BE2C (cell line): ENCODE data around the gene SLU7.

Experiments used
- DNase-seq: peaks from one replicate; pipeline ENCODE4 v3.0.0-alpha.2; 2020
- H3K27me3 ChIP-seq: fragments of 250-450 bp; sonication (Bioruptor Pico); 2 replicates; pipeline ENCODE4 v1.5.1; 2020; ENCODE audit warnings: mild to moderate bottlenecking
- H3K36me3 ChIP-seq: fragments of 250-450 bp; sonication (Bioruptor Pico); 2 replicates; pipeline ENCODE4 v1.5.1; 2020; ENCODE audit warnings: mild to moderate bottlenecking
- H3K4me1 ChIP-seq: fragments of 250-450 bp; sonication (Bioruptor Pico); 2 replicates; pipeline ENCODE4 v1.5.1; 2020
- H3K4me3 ChIP-seq: 2 replicates; pipeline ENCODE4 v1.5.1; 2011; ENCODE audit warnings: low read depth, low read length
- H3K9me3 ChIP-seq: fragments of 250-450 bp; sonication (Bioruptor Pico); 2 replicates; pipeline ENCODE4 v1.5.1; 2020
- TF ChIP-seq, protein P1 (sequence below): IDR thresholded peaks from 2 replicates; pipeline ENCODE4 v1.5.1; 2012; ENCODE audit warnings: mild to moderate bottlenecking, low read depth, low read length

Gene SLU7

DNA sequence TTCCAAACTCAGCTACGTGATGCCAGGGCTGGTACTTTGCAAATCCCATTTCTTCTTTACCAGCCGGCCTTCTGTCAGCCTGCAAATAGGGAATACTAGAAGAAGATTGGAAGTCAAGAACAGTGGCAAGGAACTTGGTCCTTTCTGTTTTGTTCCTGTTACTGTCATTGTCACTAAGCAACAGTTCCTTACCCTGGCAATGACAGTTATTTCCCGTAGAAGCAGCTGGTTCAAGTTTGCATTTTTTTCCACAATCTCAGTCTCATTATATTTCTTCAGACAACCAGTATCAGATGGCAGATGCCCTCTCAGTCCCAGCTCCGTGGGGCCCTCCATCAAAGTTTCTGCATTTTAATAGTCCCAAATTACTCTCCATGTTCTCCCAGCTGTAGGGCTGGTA lies 39.4 kb downstream of the SLU7 start:
- Histone ChIP-seq H3K9me3 (no peaks in the 10 kb centered on the region; the same call in 1 of the 2 replicates), H3K27me3 (peaks cover 3% of the 10 kb centered on the region; the same call in 1 of the 2 replicates), H3K4me1 (no peaks in the 10 kb centered on the region), H3K4me3 (no peak overlapping the region), H3K36me3 (no peaks in the 10 kb centered on the region)
- no peak for DNase-seq
- TF ChIP-seq, protein P1, sequence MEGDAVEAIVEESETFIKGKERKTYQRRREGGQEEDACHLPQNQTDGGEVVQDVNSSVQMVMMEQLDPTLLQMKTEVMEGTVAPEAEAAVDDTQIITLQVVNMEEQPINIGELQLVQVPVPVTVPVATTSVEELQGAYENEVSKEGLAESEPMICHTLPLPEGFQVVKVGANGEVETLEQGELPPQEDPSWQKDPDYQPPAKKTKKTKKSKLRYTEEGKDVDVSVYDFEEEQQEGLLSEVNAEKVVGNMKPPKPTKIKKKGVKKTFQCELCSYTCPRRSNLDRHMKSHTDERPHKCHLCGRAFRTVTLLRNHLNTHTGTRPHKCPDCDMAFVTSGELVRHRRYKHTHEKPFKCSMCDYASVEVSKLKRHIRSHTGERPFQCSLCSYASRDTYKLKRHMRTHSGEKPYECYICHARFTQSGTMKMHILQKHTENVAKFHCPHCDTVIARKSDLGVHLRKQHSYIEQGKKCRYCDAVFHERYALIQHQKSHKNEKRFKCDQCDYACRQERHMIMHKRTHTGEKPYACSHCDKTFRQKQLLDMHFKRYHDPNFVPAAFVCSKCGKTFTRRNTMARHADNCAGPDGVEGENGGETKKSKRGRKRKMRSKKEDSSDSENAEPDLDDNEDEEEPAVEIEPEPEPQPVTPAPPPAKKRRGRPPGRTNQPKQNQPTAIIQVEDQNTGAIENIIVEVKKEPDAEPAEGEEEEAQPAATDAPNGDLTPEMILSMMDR = no peak

DNA sequence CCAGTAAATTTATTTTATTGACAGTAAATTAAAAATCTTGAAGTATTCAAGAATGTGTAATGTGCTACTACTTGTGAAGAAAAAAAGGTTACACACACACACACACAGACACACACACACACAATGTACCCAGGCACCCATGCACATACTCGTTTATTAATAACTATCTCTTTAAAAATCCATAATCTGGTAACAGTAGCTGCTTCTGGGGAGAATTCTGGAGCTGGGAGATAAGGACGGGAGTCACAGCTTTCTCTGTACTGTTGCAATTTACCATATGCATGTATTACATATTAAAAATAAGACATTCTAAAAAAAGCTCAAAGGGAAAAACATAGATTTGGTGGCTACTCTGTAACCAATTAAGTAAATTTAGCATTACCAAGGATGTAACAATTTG lies 40.6 kb downstream of the SLU7 start:
- TF ChIP-seq, protein P1 = no peak
- H3K9me3 ChIP-seq = no peaks in the 10 kb centered on the region; the same call in 1 of the 2 replicates
- peaks cover 3% of the 10 kb centered on the region; the same call in 1 of the 2 replicates for H3K27me3 ChIP-seq
- no peak for DNase-seq
- no peaks in the 10 kb centered on the region for H3K36me3 ChIP-seq
- no peak overlapping the region for H3K4me3 ChIP-seq
- H3K4me1 ChIP-seq = no peaks in the 10 kb centered on the region

DNA sequence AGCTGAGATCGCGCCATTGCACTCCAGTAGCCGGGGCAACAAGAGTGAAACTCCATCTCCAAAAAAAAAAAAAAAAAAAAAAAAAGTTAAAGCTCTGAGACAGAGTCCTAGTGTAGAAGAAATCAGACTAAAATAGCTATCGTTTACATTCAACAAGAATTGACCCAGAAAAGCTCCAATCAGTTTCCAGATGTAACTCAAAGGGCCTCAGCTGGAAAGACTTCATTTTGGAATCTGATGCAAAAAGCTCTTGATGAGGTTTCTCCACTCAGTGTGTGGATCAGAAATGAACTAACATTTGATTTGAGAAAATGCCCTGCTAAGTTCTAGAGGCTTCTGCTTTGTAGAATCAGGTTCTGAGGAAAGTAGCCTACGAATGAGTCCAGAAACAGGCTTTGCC lies 41.2 kb downstream of the SLU7 start:
- H3K4me3 ChIP-seq = no peak overlapping the region
- H3K36me3 ChIP-seq = no peaks in the 10 kb centered on the region
- peaks cover 3% of the 10 kb centered on the region; the same call in 1 of the 2 replicates for H3K27me3 ChIP-seq
- no peaks in the 10 kb centered on the region; the same call in 1 of the 2 replicates for H3K9me3 ChIP-seq
- no peak for DNase-seq
- H3K4me1 ChIP-seq = no peaks in the 10 kb centered on the region
- TF ChIP-seq, protein P1 = no peak

DNA sequence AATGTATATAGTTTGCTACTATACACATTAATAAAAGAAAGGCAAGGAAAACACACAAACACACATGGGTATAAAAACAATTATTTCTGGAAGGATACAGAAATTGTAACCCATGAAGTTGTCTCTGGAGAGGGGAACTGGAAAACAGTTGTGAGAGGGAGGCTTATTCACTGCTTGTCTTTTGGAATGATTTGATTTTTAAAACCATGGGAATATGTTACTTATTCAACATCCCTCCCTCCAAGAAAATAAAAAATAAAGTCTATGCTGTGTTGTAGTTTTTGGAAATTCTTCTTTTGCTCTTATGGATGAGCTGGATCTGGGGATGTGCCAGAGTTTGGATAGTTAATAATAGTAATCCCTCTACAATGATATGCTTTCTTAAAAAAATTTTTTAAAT lies 42.5 kb downstream of the SLU7 start:
- TF ChIP-seq, protein P1 = no peak
- Histone ChIP-seq H3K27me3 (peaks cover 3% of the 10 kb centered on the region; the same call in 1 of the 2 replicates), H3K4me3 (no peak overlapping the region), H3K4me1 (no peaks in the 10 kb centered on the region), H3K36me3 (no peaks in the 10 kb centered on the region), H3K9me3 (no peaks in the 10 kb centered on the region)
- no peak for DNase-seq

DNA sequence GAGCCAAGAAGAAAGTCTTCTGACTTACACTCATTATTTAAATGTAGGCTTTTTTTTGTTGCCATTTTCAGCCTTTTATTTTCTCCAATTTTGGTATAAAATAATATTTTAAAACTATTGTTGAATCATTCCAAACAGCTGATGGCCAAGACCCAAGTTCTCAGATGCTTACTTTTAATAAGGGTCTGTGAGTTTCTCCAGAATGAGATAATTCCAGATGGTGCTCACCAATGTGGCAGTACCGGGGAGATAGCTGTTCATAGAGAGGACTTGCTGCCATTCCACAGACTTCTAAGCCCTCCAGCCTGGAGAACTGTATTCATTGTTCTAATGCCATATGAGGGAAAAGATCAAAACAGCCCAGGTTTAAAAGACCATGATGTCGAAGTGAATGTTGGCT lies 43.2 kb downstream of the SLU7 start:
- no peaks in the 10 kb centered on the region for H3K4me1 ChIP-seq
- H3K27me3 ChIP-seq = peaks cover 3% of the 10 kb centered on the region; the same call in 1 of the 2 replicates
- TF ChIP-seq, protein P1 = no peak
- no peaks in the 10 kb centered on the region for H3K9me3 ChIP-seq
- no peaks in the 10 kb centered on the region for H3K36me3 ChIP-seq
- DNase-seq = no peak
- no peak overlapping the region for H3K4me3 ChIP-seq

DNA sequence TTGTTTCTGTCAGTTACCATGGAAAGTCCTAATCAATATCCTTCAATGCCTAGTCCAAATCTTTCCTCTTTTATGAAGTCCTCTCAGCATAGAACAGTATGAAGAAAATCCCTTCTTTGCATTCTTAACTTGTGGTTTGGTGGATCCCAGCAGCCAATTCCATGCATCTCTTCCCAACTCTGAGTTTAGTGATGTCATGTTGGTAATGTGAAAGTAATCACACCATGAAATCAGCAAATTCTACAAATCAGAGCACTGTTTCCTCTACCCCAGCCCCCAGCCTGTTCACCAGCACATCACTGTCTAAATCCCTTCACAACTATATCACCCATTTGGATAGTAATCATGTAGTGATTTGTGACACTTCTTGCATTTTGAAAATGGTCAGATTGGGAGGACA lies 43.7 kb downstream of the SLU7 start:
- no peak overlapping the region for H3K4me3 ChIP-seq
- no peak for DNase-seq
- TF ChIP-seq, protein P1 = no peak
- H3K27me3 ChIP-seq = peaks cover 4% of the 10 kb centered on the region; the same call in 1 of the 2 replicates
- no peaks in the 10 kb centered on the region for H3K4me1 ChIP-seq
- no peaks in the 10 kb centered on the region for H3K9me3 ChIP-seq
- no peaks in the 10 kb centered on the region for H3K36me3 ChIP-seq
